HepG2 (cell line): ENCODE data around the gene TBC1D20. TPM values are rescaled to one million over a fixed set of nuclear protein-coding genes. Genes with fewer than 3 reads are reported as not detected.

Experiments
- AGO1 ChIP-seq: fragments of 200-400 bp; formaldehyde crosslinking; IDR thresholded peaks from 2 replicates; pipeline ENCODE4 v1.6.1; 2017; ENCODE audit warnings: mild to moderate bottlenecking, low read depth, low read length, moderate library complexity; ENCODE audit not compliant: poor library complexity, severe bottlenecking
- ERF ChIP-seq: IDR thresholded peaks from 2 replicates; pipeline ENCODE4 v1.6.1; 2018; ENCODE audit warnings: missing biosample characterization, missing genetic modification reagents
- HOXA9 ChIP-seq: sonication (generic); formaldehyde crosslinking; IDR thresholded peaks from 2 replicates; pipeline ENCODE4 v1.8.1; 2022; ENCODE audit warnings: missing genetic modification reagents, mild to moderate bottlenecking, moderate library complexity, borderline replicate concordance
- IKZF1 ChIP-seq: fragments of 450-650 bp; IDR thresholded peaks from 2 replicates; pipeline ENCODE4 v1.7.1; 2016
- ISL2 ChIP-seq: sonication (generic); formaldehyde crosslinking; IDR thresholded peaks from 2 replicates; pipeline ENCODE4 v1.5.0; 2020; ENCODE audit warnings: missing genetic modification reagents
- JUNB ChIP-seq: sonication (generic); formaldehyde crosslinking; IDR thresholded peaks from 2 replicates; pipeline ENCODE4 v1.8.0; 2022; ENCODE audit warnings: missing genetic modification reagents, mild to moderate bottlenecking, borderline replicate concordance
- MAF1 ChIP-seq: sonication (generic); formaldehyde crosslinking; IDR thresholded peaks from 2 replicates; pipeline ENCODE4 v1.5.0; 2020; ENCODE audit warnings: missing genetic modification reagents, borderline replicate concordance
- PAX8 ChIP-seq: sonication (generic); formaldehyde crosslinking; IDR thresholded peaks from 2 replicates; pipeline ENCODE4 v1.8.0; 2022; ENCODE audit warnings: mild to moderate bottlenecking, missing genetic modification reagents, borderline replicate concordance
- PHB2 ChIP-seq: fragments of 450-650 bp; IDR thresholded peaks from 2 replicates; pipeline ENCODE4 v1.6.1; 2018; ENCODE audit not compliant: partially characterized antibody
- RAD51 ChIP-seq: fragments of 450-650 bp; IDR thresholded peaks from 2 replicates; pipeline ENCODE4 v1.6.1; 2016; ENCODE audit warnings: borderline replicate concordance
- TCF7 ChIP-seq: sonication (generic); IDR thresholded peaks from 2 replicates; pipeline ENCODE4 v1.6.1; 2016; ENCODE audit warnings: antibody characterized with exemption, low read depth
- YY1 ChIP-seq: IDR thresholded peaks from 2 replicates; pipeline ENCODE4 v1.6.1; 2011; ENCODE audit warnings: low read length, low read depth, moderate library complexity, mild to moderate bottlenecking; ENCODE audit not compliant: insufficient read depth, insufficient replicate concordance
- ZBTB38 ChIP-seq: sonication (generic); formaldehyde crosslinking; IDR thresholded peaks from 2 replicates; pipeline ENCODE4 v1.5.1; 2020; ENCODE audit warnings: mild to moderate bottlenecking, missing genetic modification reagents
- ZFP62 ChIP-seq: sonication (generic); formaldehyde crosslinking; IDR thresholded peaks from 2 replicates; pipeline ENCODE4 v1.4.0; 2020; ENCODE audit warnings: missing genetic modification reagents
- ZFX ChIP-seq: sonication (generic); formaldehyde crosslinking; IDR thresholded peaks from 2 replicates; pipeline ENCODE4 v1.4.0; 2020; ENCODE audit warnings: mild to moderate bottlenecking, low read depth, missing genetic modification reagents, moderate library complexity
- ZNF292 ChIP-seq: sonication (generic); formaldehyde crosslinking; IDR thresholded peaks from 2 replicates; pipeline ENCODE4 v1.8.1; 2022; ENCODE audit warnings: mild to moderate bottlenecking, low read depth, missing genetic modification reagents, borderline replicate concordance
- ZNF83 ChIP-seq: sonication (generic); formaldehyde crosslinking; IDR thresholded peaks from 2 replicates; pipeline ENCODE4 v1.4.0; 2020; ENCODE audit warnings: missing genetic modification reagents, mild to moderate bottlenecking, borderline replicate concordance
- polyA plus RNA-seq, 8 experiments: library from polyadenylated mRNA; depleted of rRNA in 3 of 8; stranded (reverse) in 7 of 8; unstranded in 1 of 8; fragments of >200 nt; fragmentation: Illumina TruSeq in 4 of 8; extraction: Trizol in 4 of 8; gene quantifications; 2 replicates each; pipeline versions ENCODE4 v1.2.1 to v1.2.3, GENCODE V29; 2011 to 2016; ENCODE audit warnings: low read depth in 4 of 8, missing spikeins in 1 of 8, mixed read lengths in 1 of 8; ENCODE audit not compliant: insufficient read depth in 1 of 8
- total RNA-seq, 5 experiments: library from RNA; depleted of rRNA; stranded (reverse); fragments of >200 nt; fragmentation: Illumina TruSeq; extraction: Trizol; gene quantifications; 2 replicates each; pipeline ENCODE4 v1.2.3, GENCODE V29; 2016; ENCODE audit warnings: low read depth in 1 of 5
- TF ChIP-seq, protein P1 (sequence below): sonication (generic); formaldehyde crosslinking; IDR thresholded peaks from 2 replicates; pipeline ENCODE4 v1.5.0; 2020; ENCODE audit warnings: missing genetic modification reagents
- TF ChIP-seq, protein P2 (sequence below): fragments of 450-650 bp; IDR thresholded peaks from 2 replicates; pipeline ENCODE4 v1.6.1; 2016
- TF ChIP-seq, protein P3 (sequence below): sonication (generic); formaldehyde crosslinking; IDR thresholded peaks from 2 replicates; pipeline ENCODE4 v1.4.0; 2020; ENCODE audit warnings: missing genetic modification reagents, borderline replicate concordance
- TF ChIP-seq, protein P4 (sequence below): sonication (generic); formaldehyde crosslinking; IDR thresholded peaks from 2 replicates; pipeline ENCODE4 v1.8.1; 2023; ENCODE audit warnings: missing genetic modification reagents, mild to moderate bottlenecking, borderline replicate concordance
- TF ChIP-seq, protein P5 (sequence below): sonication (generic); formaldehyde crosslinking; IDR thresholded peaks from 2 replicates; pipeline ENCODE4 v1.5.1; 2020; ENCODE audit warnings: mild to moderate bottlenecking, missing genetic modification reagents, moderate library complexity

Gene TBC1D20
- total and polyA plus RNA-seq, 2 of the 13 experiments (the other 11 are each of a cell fraction or from before 2014, with no cell fraction given) = 36.6 to 47.1 TPM

- peak; percentile 43; the same call in 1 of the 2 replicates for TF ChIP-seq ZFX
- TF ChIP-seq JUNB (CRISPR knock-in tag) = no peak
- peak; percentile 61; the same call in 1 of the 2 replicates for TF ChIP-seq RAD51
- TF ChIP-seq MAF1 (CRISPR knock-in tag) = no peak
- TF ChIP-seq HOXA9 (CRISPR knock-in tag) = no peak
- TF ChIP-seq ERF (CRISPR knock-in tag) = peak; percentile 67
- peak; percentile 75 for TF ChIP-seq ZBTB38 (CRISPR knock-in tag)
- TF ChIP-seq YY1 = no peak
- no peak for TF ChIP-seq ZFP62 (CRISPR knock-in tag)
- TF ChIP-seq, protein P1, sequence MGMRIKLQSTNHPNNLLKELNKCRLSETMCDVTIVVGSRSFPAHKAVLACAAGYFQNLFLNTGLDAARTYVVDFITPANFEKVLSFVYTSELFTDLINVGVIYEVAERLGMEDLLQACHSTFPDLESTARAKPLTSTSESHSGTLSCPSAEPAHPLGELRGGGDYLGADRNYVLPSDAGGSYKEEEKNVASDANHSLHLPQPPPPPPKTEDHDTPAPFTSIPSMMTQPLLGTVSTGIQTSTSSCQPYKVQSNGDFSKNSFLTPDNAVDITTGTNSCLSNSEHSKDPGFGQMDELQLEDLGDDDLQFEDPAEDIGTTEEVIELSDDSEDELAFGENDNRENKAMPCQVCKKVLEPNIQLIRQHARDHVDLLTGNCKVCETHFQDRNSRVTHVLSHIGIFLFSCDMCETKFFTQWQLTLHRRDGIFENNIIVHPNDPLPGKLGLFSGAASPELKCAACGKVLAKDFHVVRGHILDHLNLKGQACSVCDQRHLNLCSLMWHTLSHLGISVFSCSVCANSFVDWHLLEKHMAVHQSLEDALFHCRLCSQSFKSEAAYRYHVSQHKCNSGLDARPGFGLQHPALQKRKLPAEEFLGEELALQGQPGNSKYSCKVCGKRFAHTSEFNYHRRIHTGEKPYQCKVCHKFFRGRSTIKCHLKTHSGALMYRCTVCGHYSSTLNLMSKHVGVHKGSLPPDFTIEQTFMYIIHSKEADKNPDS = no peak
- no peak; the same call in 1 of the 2 replicates for TF ChIP-seq PAX8 (CRISPR knock-in tag)
- TF ChIP-seq ZNF83 = 0 out of 2 replicates have a peak, but pooled peaks have one; percentile 21
- TF ChIP-seq, protein P2, sequence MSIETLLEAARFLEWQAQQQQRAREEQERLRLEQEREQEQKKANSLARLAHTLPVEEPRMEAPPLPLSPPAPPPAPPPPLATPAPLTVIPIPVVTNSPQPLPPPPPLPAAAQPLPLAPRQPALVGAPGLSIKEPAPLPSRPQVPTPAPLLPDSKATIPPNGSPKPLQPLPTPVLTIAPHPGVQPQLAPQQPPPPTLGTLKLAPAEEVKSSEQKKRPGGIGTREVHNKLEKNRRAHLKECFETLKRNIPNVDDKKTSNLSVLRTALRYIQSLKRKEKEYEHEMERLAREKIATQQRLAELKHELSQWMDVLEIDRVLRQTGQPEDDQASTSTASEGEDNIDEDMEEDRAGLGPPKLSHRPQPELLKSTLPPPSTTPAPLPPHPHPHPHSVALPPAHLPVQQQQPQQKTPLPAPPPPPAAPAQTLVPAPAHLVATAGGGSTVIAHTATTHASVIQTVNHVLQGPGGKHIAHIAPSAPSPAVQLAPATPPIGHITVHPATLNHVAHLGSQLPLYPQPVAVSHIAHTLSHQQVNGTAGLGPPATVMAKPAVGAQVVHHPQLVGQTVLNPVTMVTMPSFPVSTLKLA = no peak
- no peak for TF ChIP-seq TCF7
- TF ChIP-seq, protein P3, sequence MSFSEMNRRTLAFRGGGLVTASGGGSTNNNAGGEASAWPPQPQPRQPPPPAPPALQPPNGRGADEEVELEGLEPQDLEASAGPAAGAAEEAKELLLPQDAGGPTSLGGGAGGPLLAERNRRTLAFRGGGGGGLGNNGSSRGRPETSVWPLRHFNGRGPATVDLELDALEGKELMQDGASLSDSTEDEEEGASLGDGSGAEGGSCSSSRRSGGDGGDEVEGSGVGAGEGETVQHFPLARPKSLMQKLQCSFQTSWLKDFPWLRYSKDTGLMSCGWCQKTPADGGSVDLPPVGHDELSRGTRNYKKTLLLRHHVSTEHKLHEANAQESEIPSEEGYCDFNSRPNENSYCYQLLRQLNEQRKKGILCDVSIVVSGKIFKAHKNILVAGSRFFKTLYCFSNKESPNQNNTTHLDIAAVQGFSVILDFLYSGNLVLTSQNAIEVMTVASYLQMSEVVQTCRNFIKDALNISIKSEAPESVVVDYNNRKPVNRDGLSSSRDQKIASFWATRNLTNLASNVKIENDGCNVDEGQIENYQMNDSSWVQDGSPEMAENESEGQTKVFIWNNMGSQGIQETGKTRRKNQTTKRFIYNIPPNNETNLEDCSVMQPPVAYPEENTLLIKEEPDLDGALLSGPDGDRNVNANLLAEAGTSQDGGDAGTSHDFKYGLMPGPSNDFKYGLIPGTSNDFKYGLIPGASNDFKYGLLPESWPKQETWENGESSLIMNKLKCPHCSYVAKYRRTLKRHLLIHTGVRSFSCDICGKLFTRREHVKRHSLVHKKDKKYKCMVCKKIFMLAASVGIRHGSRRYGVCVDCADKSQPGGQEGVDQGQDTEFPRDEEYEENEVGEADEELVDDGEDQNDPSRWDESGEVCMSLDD (CRISPR knock-in tag) = no peak
- no peak for TF ChIP-seq ZNF292 (CRISPR knock-in tag)
- no peak for TF ChIP-seq ISL2 (CRISPR knock-in tag)
- TF ChIP-seq, protein P4, sequence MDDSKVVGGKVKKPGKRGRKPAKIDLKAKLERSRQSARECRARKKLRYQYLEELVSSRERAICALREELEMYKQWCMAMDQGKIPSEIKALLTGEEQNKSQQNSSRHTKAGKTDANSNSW (CRISPR knock-in tag) = no peak
- no peak for TF ChIP-seq PHB2
- no peak for TF ChIP-seq IKZF1
- TF ChIP-seq AGO1 = no peak
- TF ChIP-seq, protein P5, sequence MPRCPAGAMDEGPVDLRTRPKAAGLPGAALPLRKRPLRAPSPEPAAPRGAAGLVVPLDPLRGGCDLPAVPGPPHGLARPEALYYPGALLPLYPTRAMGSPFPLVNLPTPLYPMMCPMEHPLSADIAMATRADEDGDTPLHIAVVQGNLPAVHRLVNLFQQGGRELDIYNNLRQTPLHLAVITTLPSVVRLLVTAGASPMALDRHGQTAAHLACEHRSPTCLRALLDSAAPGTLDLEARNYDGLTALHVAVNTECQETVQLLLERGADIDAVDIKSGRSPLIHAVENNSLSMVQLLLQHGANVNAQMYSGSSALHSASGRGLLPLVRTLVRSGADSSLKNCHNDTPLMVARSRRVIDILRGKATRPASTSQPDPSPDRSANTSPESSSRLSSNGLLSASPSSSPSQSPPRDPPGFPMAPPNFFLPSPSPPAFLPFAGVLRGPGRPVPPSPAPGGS (CRISPR knock-in tag) = no peak
Observed at GRCh38 chr20:400454-401275, 61.7 kb downstream of the TBC1D20 start (continued).
